HG03025 (cell line): ENCODE results near the gene TTC27.
"Not testable (repeated sequence)": the region's sequence is repeated elsewhere in the genome, so short reads cannot be mapped to it uniquely, and the experiment has no call there.

ENCODE experiments used
- ATAC-seq: cut with Tn5 transposase; IDR thresholded peaks from one replicate; pipeline ENCODE4 v1.9.1; 2021; ENCODE audit warnings: mild to moderate bottlenecking, moderate library complexity; ENCODE audit not compliant: unreplicated experiment, low FRiP score

The TTC27 gene

GRCh38 chr2:32843699-32844098 lies 215.8 kb downstream of the TTC27 start:
- no peak for ATAC-seq

DNA sequence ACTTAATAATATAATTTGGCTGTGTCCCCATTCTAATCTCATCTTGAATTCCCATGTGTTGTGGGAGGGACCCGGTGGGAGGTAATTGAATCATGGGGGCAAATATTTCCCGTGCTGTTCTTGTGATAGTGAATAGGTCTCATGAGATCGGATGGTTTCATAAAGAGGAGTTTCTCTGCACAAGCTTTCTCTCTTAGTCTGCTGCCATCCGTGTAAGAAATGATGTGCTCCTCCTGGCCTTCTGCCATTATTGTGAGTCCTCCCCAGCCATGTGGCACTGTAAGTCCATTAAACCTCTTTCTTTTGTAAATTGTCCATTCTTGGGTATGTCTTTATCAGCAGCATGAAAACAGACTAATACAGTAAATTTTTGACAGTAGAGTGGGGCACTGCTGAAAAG lies 216.4 kb downstream of the TTC27 start:
- ATAC-seq = no peak

- not testable (repeated sequence) for ATAC-seq
These were observed 218.4 kb downstream of the TTC27 start for GRCh38 chr2:32846274-32846673.

DNA sequence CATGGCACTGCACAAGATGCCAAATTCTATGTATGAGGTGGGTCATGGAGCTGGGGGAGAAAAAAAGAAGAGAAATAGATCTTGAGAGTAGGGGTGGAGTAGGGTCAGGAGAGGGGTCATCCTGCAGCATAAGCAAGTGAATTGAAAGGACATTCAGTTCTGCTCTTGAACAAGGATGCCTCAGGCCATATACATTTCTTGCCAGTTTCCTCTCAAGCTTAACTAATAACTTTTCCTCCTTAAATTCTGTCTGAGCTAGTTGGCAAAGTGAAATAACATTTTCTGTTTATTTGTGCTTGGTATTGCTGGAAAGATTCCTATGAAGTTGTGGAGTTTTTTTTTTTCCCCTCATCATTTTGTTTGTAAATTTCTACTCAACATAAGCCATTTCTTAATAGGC lies 219.9 kb downstream of the TTC27 start:
- no peak for ATAC-seq

DNA sequence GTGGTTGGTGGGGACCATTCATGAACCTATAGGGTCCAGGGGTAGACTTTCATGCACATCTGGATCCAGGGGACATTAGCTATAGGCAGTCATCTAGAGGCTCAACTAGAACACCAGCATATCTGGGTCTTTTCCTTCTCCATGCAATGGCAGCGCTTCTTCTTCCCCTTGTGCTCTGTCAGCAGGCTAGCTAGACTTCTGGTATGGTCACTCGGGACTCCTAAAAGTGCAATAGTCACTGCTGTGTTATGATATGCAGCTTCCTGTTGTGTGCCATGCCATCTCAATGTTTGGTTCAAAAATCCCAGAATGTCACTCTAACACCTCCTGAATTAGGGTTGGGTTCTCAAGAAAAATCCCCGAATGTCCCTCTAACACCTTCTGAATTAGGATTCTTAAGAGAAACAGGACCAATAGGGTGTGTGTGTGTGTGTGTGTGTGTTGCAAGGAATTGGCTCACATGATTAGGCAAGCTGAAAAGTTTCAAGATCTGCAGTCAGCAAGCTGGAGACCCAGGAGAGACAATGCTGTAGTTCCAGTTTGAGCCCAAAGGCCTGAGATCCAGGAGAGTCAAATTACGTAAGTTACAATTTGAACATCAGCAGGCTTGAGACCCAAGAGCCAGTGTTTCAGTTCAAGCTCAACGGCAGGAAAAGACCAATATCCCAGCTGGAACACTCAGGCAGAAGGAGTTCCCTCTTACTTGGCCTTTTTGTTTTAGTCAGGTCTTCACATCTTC lies 221.8 kb downstream of the TTC27 start:
- no peak for ATAC-seq

DNA sequence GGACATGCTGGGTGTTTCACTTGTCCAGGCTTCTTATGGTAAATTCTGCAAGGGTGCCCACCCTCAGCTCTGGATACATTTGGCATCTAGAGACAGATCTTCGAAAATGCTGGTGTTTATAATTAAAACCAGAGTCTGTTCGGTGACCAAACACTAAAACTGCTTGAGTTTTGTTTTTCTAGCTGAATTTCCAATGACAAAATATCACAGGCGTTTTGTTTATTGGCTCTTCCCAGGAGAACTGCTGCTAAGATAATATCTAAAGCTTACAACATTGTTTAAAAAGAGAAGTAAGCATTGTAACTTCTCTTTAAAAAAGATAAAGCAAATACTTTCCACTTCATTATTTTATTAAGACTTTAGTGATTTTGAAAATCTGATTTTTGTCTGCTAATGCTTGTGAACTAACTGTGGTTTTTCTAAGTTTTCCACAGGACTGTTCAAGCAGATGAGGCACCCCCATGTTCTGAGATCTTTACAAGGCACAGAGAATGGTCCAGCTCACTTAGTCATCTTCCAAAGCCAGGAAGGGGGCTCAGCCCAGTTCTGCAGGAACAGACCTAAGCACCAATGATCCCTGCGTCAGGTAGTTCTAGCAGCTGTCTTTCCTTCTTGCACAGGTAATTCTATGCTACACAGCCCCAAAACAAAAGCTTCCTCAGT lies 224.1 kb downstream of the TTC27 start:
- no peak for ATAC-seq

- ATAC-seq = no peak
These were observed 225.0 kb downstream of the TTC27 start for GRCh38 chr2:32852856-32853255.

- ATAC-seq = no peak
These were observed 229.0 kb downstream of the TTC27 start for GRCh38 chr2:32856891-32857290.

- no peak for ATAC-seq
These were observed 230.9 kb downstream of the TTC27 start for GRCh38 chr2:32858713-32859112.

GRCh38 chr2:32860385-32860784 lies 232.5 kb downstream of the TTC27 start:
- no peak for ATAC-seq

DNA sequence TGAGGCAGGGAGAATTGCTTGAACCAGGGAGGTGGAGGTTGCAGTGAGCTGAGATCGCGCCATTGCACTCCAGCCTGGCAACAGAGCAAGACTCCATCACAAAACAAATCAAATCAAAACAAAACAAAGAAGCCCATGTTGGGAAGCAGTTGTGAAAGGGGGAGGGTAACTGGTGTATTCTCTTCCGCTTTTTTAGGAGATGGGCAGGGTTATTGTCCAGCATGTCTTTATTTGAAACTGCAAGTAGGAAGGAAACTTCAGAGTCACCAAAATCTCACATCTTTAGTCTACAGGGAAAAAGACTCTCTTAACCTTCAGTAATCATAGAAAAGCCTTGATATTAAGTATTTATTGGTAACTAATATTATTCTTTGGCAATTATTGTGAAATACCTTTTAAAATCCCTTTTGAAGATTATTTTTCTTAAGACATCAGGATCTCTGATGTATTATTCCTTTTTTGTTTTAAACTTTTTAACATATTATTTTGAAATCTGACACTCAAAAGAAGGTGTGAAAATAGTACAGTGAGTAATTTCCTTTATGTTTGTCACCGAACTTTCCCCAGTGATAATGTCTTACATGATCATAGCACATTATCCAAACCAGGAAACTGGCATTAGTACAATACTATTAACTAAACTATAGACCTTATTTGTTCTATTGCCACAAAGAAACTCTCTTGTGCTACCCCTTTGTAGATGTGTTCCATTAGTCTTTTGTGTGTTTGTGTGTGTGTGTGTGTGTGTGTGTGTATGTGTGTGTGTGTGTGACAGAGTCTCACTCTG lies 234.6 kb downstream of the TTC27 start:
- ATAC-seq = no peak

GRCh38 chr2:32863326-32863725 lies 235.5 kb downstream of the TTC27 start:
- no peak for ATAC-seq

DNA sequence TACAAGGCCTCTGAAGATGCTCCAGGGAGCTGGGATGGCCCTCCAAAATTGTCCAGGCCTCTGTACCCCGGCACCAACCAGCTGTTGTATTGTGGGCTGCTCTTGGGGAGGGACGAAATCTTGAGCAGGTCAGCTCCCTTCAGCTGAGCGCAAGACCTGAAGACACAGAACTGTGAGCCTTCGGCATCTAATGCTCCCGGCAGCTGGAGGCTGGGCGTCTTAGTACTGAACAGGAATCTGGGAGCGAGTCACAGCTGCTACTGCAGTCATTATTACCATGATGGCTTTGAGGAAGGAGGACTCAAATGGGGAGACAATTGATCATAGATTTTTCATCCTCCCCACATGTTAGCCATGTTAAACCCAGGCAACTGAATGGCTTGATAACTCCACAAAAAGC lies 236.0 kb downstream of the TTC27 start:
- ATAC-seq = no peak

- ATAC-seq = no peak
These were observed 236.7 kb downstream of the TTC27 start for GRCh38 chr2:32864334-32865111.

- no peak for ATAC-seq
These were observed 237.7 kb downstream of the TTC27 start for GRCh38 chr2:32865399-32866068.

- not testable (repeated sequence) for ATAC-seq
These were observed 238.6 kb downstream of the TTC27 start for GRCh38 chr2:32866462-32866861.
